Measurements from ENCODE around the gene SPINK14.

SPINK14 gene

DNA sequence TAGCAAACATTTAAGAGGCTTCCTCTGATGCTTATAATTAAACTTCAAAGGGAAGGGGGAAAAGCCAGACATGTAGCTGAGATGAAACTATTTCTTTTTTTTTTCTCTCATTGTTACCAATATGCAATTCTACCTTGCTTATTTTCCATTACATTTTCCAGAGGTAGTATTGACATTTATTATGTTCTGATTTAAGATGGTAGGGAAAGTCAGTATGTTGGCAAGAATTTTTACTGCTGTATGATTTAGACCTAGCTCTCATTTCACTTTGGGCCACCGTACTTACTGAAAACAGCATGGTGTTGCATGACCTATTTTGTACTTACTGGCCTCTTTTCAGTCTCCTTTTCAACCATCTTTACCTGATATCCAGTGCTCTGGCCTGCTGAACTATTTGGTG is 24.9 kb downstream of the SPINK14 start:
- TF ChIP-seq, protein P1, sequence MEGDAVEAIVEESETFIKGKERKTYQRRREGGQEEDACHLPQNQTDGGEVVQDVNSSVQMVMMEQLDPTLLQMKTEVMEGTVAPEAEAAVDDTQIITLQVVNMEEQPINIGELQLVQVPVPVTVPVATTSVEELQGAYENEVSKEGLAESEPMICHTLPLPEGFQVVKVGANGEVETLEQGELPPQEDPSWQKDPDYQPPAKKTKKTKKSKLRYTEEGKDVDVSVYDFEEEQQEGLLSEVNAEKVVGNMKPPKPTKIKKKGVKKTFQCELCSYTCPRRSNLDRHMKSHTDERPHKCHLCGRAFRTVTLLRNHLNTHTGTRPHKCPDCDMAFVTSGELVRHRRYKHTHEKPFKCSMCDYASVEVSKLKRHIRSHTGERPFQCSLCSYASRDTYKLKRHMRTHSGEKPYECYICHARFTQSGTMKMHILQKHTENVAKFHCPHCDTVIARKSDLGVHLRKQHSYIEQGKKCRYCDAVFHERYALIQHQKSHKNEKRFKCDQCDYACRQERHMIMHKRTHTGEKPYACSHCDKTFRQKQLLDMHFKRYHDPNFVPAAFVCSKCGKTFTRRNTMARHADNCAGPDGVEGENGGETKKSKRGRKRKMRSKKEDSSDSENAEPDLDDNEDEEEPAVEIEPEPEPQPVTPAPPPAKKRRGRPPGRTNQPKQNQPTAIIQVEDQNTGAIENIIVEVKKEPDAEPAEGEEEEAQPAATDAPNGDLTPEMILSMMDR (IDR thresholded peaks at IDR 0.05; ENCODE audit: extremely low read depth, missing control alignments): no peak
- DNase-seq (ENCODE audit: low spot score): no peak

DNA sequence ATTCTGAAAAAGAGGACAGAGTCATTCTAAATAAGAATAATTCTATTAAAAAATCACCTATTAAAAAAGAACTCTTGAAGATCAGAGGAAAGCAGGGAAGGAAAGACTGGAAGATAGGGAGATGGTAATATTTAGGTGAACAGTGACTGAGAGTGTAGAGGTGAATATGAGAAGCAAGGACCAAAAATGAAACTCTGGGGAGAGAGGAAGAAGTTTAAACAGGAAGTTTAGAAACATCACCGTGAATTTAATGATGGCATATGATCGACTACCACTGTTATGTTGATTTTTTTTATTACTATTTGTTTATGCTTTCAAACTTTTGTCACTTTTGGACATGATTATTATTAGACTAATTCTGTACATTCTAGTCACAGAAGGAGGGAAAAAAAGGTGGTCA is 32.8 kb downstream of the SPINK14 start:
- TF ChIP-seq, protein P1 (IDR thresholded peaks at IDR 0.05; ENCODE audit: extremely low read depth, missing control alignments): no peak
- DNase-seq (ENCODE audit: low spot score): no peak

DNA sequence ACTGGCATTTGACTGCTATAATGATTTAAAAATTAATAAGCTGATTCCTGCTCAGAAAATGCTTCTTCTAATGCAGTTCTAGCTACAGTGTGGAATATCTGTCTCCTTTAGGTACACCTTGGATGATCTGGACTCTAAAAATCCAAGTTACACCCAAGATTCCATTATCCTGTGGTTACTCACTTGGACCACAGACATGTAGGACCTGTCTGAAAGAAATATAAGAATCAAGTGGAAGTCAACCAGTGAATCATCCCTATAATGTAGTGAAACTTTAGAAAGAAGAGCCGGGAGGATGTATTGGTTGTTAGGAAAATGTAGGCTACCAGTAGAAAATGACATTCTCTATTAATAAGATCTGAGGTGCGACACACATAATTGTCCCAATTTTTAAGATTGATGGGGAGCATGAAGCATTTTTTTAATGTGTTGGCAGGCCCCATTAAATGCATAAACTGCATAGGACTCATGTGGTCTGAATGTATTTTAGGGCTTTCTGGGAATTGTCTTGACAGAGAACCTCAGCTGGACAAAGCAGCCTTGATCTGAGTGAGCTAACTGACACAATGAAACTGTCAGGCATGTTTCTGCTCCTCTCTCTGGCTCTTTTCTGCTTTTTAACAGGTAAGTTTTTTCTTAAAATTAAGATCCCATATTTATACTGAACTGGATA is 34.3 kb downstream of the SPINK14 start, which contains the start of gene SPINK6:
Gene SPINK6 (plus strand): TSS at position 512 of the 673 bp plus-strand sequence. CDS start 55 bp downstream, at position 567.
- no peak for DNase-seq (ENCODE audit: low spot score)
- TF ChIP-seq, protein P1 (IDR thresholded peaks at IDR 0.05; ENCODE audit: extremely low read depth, missing control alignments): no peak

DNA sequence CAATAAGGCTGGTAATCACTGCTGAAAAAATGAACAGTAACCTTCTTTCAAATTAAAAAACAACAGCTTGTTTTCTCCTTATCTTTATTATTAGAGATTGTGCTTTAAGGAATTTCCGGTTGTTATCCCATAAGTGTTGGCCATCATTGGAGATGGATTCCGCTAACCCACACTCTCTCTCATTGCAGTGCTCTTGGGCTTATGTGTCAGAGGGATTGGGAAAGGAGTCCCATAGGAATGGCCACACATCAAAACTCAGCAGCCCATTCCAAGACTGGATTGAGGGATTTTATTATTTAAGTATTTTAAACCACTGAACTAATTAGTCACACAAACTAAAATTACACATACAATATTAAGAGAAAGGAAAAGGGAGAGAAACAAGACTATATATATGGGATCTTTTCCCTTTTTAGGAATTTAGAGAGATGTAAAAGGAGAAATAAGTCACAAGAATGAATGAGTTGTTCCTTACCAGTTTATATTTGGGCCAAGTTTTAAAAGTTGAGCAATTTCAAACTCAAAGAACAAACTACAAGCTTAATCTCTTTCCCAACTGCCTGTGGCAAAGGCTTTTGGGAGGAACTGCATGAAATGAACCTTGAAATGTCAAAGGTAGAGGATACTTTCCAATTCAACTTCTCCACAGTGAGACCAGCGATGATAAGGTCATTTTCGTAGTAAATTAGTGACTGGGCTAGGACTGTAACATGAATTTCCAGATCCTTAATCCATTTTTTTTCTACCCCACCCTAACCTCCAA is 36.9 kb downstream of the SPINK14 start:
- DNase-seq (ENCODE audit: low spot score): no peak
- TF ChIP-seq, protein P1 (IDR thresholded peaks at IDR 0.05; ENCODE audit: extremely low read depth, missing control alignments): no peak

DNA sequence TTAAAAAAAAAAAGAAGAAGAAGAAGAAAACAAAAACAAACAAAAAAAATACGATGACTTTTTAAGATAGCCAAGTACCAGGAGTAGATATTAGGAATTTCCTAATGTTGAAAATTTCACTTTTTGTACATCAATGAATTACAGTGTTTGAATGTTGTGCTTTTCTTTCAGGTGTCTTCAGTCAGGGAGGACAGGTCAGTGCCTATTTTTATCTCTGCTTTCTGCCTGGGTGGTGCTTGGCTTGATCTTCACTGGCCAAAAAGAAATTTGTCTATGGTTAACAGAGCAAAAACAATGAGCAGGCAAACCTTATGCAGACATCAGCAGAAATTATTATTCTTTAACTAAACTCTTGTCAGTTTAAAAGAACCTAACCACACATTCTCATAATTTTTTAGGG is 37.5 kb downstream of the SPINK14 start:
- DNase-seq (ENCODE audit: low spot score): no peak
- TF ChIP-seq, protein P1 (IDR thresholded peaks at IDR 0.05; ENCODE audit: extremely low read depth, missing control alignments): no peak

DNA sequence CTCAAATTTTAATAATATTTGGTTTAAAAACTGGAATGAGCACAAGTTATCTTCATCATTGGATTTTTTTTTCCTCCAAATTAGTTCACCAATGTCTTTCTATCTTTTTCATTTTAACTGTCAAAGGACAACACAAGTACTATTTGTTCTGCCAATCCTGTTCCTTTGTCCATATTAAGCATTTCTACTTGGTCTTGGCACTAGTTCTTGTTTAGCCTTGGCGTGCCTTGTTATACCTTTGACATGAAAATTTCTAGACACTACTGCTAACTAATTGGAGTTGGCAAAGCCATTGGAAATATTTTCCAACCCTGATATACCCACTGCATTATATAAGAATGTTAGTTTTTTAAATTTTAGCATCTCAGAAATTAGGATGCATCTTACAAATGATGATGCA is 38.3 kb downstream of the SPINK14 start:
- DNase-seq (ENCODE audit: low spot score): no peak
- TF ChIP-seq, protein P1 (IDR thresholded peaks at IDR 0.05; ENCODE audit: extremely low read depth, missing control alignments): no peak

DNA sequence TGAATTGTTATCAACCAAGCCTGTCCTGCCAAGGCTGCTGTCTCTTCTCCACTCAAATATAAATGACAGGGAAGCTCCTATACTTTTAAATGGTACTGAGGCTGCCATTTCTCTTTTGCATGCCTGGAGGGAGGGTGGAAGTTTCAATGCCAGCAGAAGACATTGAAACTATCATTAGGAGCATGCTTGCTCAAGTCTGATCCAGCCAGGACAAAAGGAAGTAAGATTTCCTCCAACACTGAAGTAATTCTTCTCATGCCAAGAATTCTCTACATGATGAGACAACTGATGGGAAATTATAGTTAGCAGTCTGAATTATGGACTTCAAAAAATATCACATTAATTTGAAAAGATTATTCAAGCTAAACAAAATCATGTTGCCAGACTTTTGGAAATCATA is 39.9 kb downstream of the SPINK14 start:
- TF ChIP-seq, protein P1 (IDR thresholded peaks at IDR 0.05; ENCODE audit: extremely low read depth, missing control alignments): no peak
- no peak for DNase-seq (ENCODE audit: low spot score)

Data from GM20000 (cell line).